Effector memory CD4-positive, alpha-beta T cell (primary cell): ENCODE results near the gene XRCC2.
"Not testable (repeated sequence)": the region's sequence is repeated elsewhere in the genome, so short reads cannot be mapped to it uniquely, and the experiment has no call there.

ENCODE experiments used
- DNase-seq, 3 donors: peaks; one replicate each; pipeline ENCODE4 v3.0.0-alpha.2; 2020
- H3K27ac ChIP-seq: 2 replicates; pipeline ENCODE4 v1.7.0; 2013; ENCODE audit warnings: mild to moderate bottlenecking, low read length, moderate library complexity; ENCODE audit not compliant: insufficient read depth, poor library complexity, severe bottlenecking
- H3K27me3 ChIP-seq: replicated peaks from 2 replicates; pipeline ENCODE4 v1.7.0; 2013; ENCODE audit warnings: mild to moderate bottlenecking, low read length; ENCODE audit not compliant: insufficient read depth, control insufficient read depth, poor library complexity, severe bottlenecking
- H3K36me3 ChIP-seq: 2 replicates; pipeline ENCODE4 v1.7.0; 2013; ENCODE audit warnings: mild to moderate bottlenecking, low read length, moderate library complexity; ENCODE audit not compliant: control insufficient read depth, insufficient read depth
- H3K4me1 ChIP-seq: 2 replicates; pipeline ENCODE4 v1.7.0; 2013; ENCODE audit warnings: low read length, mild to moderate bottlenecking; ENCODE audit not compliant: control insufficient read depth, insufficient read depth, poor library complexity, severe bottlenecking
- H3K4me3 ChIP-seq: 2 replicates; pipeline ENCODE4 v1.7.0; 2013; ENCODE audit warnings: low read length, low read depth, mild to moderate bottlenecking; ENCODE audit not compliant: insufficient read depth, poor library complexity, severe bottlenecking
- H3K9me3 ChIP-seq: 2 replicates; pipeline ENCODE4 v1.7.0; 2013; ENCODE audit warnings: mild to moderate bottlenecking, low read length, moderate library complexity; ENCODE audit not compliant: control insufficient read depth

XRCC2 gene

GRCh38 chr7:152641384-152641783 is 34.6 kb downstream of the XRCC2 start:
- Histone ChIP-seq H3K36me3 (no peaks in the 10 kb centered on the region), H3K27ac (no peak overlapping the region), H3K4me3 (no peak overlapping the region), H3K9me3 (no peaks in the 10 kb centered on the region), H3K4me1 (no peaks in the 10 kb centered on the region), H3K27me3 (no peaks in the 10 kb centered on the region)
- no peak for DNase-seq

GRCh38 chr7:152640829-152641228 is 35.1 kb downstream of the XRCC2 start:
- DNase-seq, result no peak
- no peak overlapping the region for H3K27ac ChIP-seq
- H3K4me1 ChIP-seq, result no peaks in the 10 kb centered on the region
- no peaks in the 10 kb centered on the region for H3K27me3 ChIP-seq
- H3K36me3 ChIP-seq, result no peaks in the 10 kb centered on the region
- no peak overlapping the region for H3K4me3 ChIP-seq
- H3K9me3 ChIP-seq, result no peaks in the 10 kb centered on the region

- Histone ChIP-seq H3K4me1 (no peaks in the 10 kb centered on the region), H3K4me3 (no peak overlapping the region), H3K36me3 (no peaks in the 10 kb centered on the region), H3K27me3 (no peaks in the 10 kb centered on the region), H3K27ac (no peak overlapping the region), H3K9me3 (no peaks in the 10 kb centered on the region)
- no peak for DNase-seq
Observed at GRCh38 chr7:152637920-152638580, 37.9 kb downstream of the XRCC2 start.

GRCh38 chr7:152637161-152637560 is 38.8 kb downstream of the XRCC2 start:
- no peak overlapping the region for H3K4me3 ChIP-seq
- H3K36me3 ChIP-seq, result no peaks in the 10 kb centered on the region
- no peak overlapping the region for H3K27ac ChIP-seq
- H3K9me3 ChIP-seq, result no peaks in the 10 kb centered on the region
- no peaks in the 10 kb centered on the region for H3K27me3 ChIP-seq
- no peaks in the 10 kb centered on the region for H3K4me1 ChIP-seq
- no peak for DNase-seq

GRCh38 chr7:152636441-152636840 is 39.5 kb downstream of the XRCC2 start:
- Histone ChIP-seq H3K27ac (no peak overlapping the region), H3K4me1 (no peaks in the 10 kb centered on the region), H3K4me3 (no peak overlapping the region), H3K27me3 (no peaks in the 10 kb centered on the region), H3K36me3 (no peaks in the 10 kb centered on the region), H3K9me3 (no peaks in the 10 kb centered on the region)
- DNase-seq, result no peak

GRCh38 chr7:152633504-152633903 is 42.4 kb downstream of the XRCC2 start:
- Histone ChIP-seq H3K36me3 (no peaks in the 10 kb centered on the region), H3K27ac (no peak overlapping the region), H3K9me3 (no peaks in the 10 kb centered on the region), H3K27me3 (no peaks in the 10 kb centered on the region), H3K4me3 (no peak overlapping the region), H3K4me1 (no peaks in the 10 kb centered on the region)
- no peak for DNase-seq

GRCh38 chr7:152633072-152633471 is 42.9 kb downstream of the XRCC2 start:
- no peaks in the 10 kb centered on the region for H3K36me3 ChIP-seq
- H3K27me3 ChIP-seq, result no peaks in the 10 kb centered on the region
- H3K4me1 ChIP-seq, result no peaks in the 10 kb centered on the region
- no peak overlapping the region for H3K27ac ChIP-seq
- no peak overlapping the region for H3K4me3 ChIP-seq
- no peak for DNase-seq
- no peaks in the 10 kb centered on the region for H3K9me3 ChIP-seq

- H3K27me3 ChIP-seq, H3K36me3 ChIP-seq, DNase-seq, H3K9me3 ChIP-seq, H3K27ac ChIP-seq, H3K4me1 ChIP-seq, H3K4me3 ChIP-seq: not testable (repeated sequence)
Observed at GRCh38 chr7:152628772-152629171, 47.2 kb downstream of the XRCC2 start.

- no peaks in the 10 kb centered on the region for H3K36me3 ChIP-seq
- no peak overlapping the region for H3K27ac ChIP-seq
- H3K9me3 ChIP-seq, result no peaks in the 10 kb centered on the region
- H3K4me3 ChIP-seq, result no peak overlapping the region
- H3K27me3 ChIP-seq, result no peaks in the 10 kb centered on the region
- DNase-seq, result no peak
- H3K4me1 ChIP-seq, result no peaks in the 10 kb centered on the region
Observed at GRCh38 chr7:152624228-152624627, 51.7 kb downstream of the XRCC2 start.

GRCh38 chr7:152621426-152621825 is 54.5 kb downstream of the XRCC2 start:
- Histone ChIP-seq H3K27ac (no peak overlapping the region), H3K27me3 (no peaks in the 10 kb centered on the region), H3K4me1 (no peaks in the 10 kb centered on the region), H3K9me3 (no peaks in the 10 kb centered on the region), H3K36me3 (no peaks in the 10 kb centered on the region), H3K4me3 (no peak overlapping the region)
- DNase-seq, result no peak
